G401 (cell line): Measurements from ENCODE around the gene LYL1. TPM values are rescaled to one million over a fixed set of nuclear protein-coding genes. Genes with fewer than 3 reads are reported as not detected.

ENCODE experiments used
- DNase-seq: peaks from one replicate; pipeline ENCODE4 v3.0.0-alpha.2; 2015; ENCODE audit warnings: low spot score
- in situ Hi-C: cut with HindIII; loops from 2 replicates; pipeline ENCODE4 v1.10.0; 2016; ENCODE audit warnings: low sequenced_read_pairs, mixed read lengths
- total RNA-seq: library from RNA; depleted of rRNA; stranded (reverse); fragments of >200 nt; shearing (Covaris generic); gene quantifications from 2 replicates; pipeline ENCODE4 v1.2.3, GENCODE V29; 2014

LYL1 gene
- total RNA-seq, 1 experiment from 2014 or later: not detected

GRCh38 chr19:13115936-13116281 lies 13.3 kb upstream of the LYL1 start:
- DNase-seq: no peak
- in situ Hi-C loops: no loop called here

GRCh38 chr19:13112555-13112954 lies 9.9 kb upstream of the LYL1 start:
- no peak for DNase-seq
- in situ Hi-C loops: no loop called here

DNA sequence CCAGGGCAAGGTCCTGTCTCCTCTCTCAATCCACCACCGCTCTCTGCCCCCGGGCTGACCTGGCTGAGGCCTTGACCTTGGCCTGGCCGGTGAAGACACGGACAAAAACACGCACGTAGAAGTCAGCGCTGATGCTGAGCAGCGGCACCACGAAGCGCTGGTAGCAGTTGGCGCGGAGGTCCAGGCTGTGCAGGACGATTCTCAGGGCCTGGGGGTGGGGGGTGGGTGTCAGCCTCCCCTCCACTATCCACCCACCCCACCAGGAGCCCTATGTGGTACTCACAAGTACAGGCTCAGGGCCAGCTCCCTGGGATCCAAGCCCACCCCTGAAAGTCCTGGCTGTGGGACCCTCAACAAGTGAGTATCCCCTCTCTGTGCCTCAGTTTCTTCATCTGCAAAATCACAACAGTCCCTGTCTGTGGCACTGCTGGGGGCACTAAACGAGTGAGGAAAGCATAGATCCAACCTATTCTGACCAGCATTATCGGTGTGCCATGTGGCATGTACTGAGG lies 7.5 kb upstream of the LYL1 start:
- no peak for DNase-seq

DNA sequence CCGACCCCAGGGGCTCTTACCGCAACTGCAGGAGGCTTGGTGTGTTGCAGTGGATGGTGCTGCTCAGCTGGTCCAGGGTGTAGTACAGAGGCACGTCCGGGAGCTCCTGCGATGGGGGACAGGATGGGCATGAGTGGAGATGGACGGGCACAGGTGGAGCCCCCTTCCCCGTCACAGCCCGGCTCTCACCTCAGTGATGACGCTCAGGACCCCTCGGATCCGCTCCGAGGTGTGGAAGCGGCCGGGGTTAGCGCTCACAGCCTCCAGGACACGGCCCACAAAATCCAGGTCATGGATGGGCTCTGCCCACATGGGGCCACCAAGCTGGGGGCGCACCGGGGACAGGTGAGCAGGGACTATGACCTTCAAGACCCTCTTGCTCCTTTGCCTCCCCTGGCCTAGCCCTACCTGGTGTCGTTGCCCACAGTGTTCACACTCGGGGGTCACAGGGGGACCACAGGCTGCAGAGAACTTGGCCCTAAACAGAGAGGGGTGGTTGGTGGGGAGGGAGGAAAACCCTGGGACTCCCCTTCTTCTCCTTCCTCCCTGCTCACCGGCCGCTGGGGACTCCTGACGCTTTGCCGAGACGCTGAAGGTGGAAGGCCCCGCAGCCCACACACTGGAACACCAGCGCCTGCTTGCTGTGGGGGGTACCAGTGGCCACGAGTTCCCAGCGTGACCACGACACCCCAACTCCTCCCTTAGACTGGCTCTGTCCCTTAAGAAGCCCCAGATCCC lies 6.9 kb upstream of the LYL1 start:
- in situ Hi-C loops: no loop called here
- DNase-seq: no peak

More for the DNA sequence above, 7.5 kb upstream of the LYL1 start:
- in situ Hi-C loops: no loop called here

DNA sequence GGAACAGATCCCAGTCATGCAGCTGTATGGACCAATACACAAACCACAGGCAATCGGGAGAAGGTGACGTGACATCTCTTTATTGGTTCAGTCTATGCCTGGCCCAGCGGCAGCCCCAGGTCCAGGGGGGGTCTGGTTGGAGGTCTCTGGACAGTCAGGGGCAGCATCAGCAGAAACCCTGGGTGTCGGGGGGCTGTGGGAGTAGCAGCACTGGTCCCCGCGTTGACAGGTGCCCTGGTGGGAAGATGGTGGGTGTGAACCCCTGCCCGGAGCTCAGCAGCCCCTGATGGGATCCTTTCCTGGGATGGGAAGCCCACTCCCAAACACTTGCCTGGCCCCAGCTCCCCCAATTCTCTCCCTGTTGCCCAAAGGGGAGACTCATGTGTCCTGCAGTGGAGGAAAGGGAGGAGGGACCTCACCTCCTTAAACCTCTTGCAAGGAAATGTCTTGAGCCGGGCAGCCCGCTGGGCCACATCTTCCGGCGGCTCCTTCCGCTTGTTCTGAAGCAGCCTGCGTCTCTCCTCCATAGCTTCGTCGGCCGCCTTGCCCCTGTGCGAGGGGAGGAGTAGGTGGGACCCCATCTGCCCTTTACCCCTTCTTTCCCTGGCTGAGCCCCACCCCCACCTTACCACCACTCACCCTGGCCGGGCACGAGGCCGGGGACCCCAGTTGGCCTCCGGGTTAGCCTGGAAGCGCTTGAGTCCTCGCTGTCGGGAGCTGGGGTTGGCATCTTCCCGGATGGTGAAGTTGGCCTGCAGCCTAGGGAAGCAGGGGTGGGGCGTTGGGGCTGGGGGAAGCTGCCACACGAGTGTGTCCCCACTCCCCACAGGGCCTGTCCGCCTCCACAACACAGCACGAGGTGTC lies 2.4 kb upstream of the LYL1 start:
- in situ Hi-C loops: no loop called here
- no peak for DNase-seq

DNA sequence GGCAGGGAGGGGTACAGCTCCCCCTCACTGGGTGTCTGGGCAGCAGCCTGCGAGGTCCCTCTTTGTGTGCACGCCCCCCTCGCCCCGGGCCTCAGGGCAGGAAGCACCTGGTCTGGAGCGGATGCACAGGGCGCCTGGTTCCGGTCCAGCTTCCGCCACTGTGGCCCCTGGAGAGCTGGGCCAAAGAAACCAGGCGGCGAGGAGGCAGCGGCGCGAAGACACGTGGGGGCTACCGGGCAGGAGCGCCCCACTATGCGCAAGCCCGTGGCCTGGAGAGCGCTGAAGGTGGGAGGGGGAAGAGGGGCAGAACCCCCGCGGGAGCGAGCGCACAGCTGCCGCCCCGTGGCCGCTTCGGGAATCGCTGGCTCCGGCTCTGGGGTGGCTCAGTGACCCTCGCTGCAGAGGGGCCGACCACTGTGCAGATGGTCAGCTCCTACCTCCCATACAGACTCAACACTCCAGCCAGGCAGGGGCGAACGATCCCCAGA lies 1.7 kb upstream of the LYL1 start:
- in situ Hi-C loops: no loop called here
- DNase-seq: no peak

DNA sequence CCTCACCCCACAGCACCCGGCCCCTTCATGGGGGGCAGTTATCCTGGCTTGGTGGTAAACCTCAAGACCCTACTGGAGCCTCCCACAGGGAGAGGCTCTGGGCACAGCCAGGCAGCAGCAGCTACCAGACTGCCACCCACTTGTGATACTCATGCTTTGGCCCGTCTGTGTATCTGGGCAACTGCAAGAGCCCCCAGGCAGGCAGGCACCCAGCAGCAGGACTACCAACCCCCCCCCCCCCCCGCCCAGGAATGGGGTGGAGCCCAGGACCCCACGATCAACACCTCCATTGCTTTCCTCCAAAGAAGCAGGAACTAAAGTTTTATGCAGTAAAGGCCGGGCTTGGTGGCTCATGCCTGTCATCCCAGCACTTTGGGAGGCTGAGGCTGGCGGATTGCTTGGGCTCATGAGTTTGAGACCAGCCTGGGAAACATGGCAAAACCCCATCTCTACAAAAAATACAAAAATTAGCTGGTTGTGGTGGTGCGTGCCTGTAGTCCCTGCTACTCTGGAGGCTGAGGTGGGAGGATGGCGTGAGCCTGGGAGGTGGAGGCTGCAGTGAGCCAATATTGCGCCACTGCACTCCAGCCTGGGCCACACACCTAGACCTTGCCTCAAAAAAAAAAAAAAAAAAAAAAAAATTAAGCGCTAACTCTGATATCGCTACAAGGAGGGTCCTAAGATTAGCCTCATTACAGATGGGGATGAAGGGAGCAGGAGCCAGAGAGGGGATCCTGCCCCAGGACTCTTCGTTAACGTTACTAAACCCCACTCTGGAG lies 1.1 kb upstream of the LYL1 start:
- DNase-seq: no peak

DNA sequence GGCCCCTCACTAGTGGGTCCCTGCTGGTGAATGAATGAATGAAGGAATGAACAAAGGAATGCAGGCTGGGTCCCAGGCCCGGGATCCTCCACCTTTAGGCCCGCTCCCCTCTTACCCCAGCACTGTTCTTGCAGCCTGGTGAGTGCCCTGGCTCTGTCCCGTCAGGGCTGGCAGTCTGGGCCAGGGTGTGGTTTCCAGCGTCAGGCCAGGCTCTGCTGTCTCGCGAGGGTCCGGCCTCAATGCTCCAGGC lies 317 bp downstream of the LYL1 start:
- in situ Hi-C loops: no loop called here
- DNase-seq: no peak

More for the DNA sequence above, 1.1 kb upstream of the LYL1 start:
- in situ Hi-C loops: no loop called here

DNA sequence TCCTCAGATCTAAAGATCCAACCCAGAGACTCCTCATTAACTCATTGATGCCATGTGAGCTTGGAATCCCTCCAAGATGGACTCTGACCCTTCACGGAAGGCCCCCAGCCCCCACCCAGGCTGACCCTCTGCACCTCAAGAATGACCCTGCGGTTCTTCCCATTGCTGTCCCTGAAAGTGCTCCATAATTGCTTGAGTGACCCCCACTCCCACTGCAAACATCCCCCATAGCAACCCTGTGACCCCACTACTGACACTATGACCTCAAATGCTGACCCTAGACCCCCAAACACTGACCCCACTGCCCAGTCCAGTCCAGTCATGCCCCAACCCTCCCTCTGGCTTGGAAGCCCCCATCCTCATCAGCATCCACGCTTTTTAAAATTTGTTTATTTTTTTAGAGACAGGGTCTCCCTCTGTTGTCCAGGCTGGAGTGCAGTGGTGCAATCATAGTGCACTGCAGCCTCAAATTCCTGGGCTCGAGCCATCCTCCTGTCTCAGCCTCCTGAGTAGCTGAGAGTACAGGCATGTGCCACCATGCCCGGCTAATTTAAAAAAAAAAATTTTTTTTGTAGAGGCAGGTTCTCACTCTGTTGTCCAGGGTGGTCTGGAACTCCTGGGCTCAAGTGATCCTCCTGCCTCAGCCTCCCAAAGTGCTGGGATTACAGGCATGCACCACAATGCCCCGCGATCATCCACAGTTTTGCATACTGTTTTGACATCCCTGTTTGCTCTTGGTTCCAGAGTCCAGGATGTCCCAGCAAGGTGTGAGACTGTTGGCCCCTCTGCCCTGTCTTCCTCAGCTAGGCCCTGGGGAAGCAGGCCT lies 855 bp downstream of the LYL1 start:
- in situ Hi-C loops: no loop called here
- no peak for DNase-seq

DNA sequence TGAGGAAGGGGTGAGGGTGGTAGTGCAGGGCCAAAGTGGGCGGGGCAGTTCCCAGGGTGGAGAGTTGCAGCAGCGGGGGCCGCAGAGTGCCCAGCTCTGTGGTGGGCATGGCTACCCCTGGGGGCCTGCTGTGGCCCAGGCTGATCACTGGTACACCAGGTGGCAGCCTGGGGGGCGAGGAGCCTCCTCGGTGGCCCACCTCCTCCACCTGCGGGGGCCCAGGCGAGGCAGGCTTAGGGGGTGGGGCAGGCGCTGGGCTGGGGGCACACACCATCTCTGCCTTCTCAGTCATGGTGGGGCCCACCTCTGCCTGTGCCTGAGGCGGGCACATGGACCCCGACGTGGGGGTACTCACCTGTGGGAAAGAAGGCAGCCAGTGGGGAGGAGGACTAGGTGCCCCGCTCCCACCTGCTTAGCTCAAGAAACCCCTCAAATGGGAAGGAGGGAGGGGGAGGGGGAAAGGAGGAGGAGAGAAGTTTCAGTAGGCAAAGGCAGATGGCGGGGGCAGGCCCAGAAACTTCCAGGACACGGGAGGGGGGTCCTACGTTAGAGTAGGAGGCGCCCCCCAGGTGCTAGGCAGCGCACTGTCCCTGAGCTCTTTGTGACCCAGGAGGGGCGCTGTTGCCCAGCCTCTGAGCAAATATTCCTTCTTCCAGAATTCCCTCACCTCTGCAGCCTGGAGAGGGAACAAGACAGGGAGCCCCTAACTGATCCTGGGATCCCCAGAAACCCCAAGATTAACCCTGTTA lies 1.6 kb downstream of the LYL1 start:
- in situ Hi-C loops: no loop called here

GRCh38 chr19:13100031-13100588 lies 2.5 kb downstream of the LYL1 start:
- DNase-seq: no peak
- in situ Hi-C loops: no loop called here

More for the DNA sequence above, 1.6 kb downstream of the LYL1 start:
- no peak for DNase-seq

- in situ Hi-C loops: no loop called here
- DNase-seq: no peak
These were observed 3.3 kb downstream of the LYL1 start for GRCh38 chr19:13099073-13099999.

DNA sequence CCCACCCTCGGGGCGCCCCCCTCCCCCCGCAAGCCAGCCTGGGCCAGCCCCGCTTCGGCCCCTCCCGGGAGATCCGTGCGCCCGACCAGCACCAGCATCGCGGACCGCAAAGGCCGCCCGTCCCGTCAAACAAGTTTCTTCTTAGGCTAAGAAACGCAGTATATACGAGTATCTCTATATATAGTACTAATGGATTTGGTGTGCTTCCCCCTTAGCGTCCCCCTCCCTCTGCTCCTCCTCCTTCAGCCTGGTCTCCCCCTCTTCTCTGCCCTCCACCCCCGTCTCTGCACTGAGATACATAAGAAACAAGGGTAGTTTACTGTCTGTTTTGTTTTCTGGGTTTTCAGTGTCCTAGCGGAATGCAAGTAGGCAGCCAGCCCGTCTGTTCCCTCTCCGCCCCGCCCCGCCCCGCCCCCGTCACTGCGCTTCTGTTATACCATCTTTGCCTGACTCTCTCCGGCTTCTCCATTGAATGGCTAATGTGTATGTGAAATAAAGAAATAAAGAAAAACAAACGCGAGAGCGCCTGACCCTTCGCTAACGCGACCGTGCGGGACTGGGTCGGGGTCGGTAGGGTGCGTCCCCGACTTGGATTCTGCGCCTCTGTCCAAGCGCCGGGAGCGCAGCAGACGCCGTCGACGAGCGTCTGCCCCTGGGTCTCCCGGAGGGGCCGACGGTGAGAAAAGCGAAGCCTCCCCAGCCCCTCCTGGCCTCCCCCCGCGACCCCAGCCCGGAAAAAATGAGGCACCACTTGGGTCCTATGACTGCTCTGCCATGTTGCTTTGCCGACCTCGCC lies 4.2 kb downstream of the LYL1 start:
- in situ Hi-C loops: no loop called here
- no peak for DNase-seq

DNA sequence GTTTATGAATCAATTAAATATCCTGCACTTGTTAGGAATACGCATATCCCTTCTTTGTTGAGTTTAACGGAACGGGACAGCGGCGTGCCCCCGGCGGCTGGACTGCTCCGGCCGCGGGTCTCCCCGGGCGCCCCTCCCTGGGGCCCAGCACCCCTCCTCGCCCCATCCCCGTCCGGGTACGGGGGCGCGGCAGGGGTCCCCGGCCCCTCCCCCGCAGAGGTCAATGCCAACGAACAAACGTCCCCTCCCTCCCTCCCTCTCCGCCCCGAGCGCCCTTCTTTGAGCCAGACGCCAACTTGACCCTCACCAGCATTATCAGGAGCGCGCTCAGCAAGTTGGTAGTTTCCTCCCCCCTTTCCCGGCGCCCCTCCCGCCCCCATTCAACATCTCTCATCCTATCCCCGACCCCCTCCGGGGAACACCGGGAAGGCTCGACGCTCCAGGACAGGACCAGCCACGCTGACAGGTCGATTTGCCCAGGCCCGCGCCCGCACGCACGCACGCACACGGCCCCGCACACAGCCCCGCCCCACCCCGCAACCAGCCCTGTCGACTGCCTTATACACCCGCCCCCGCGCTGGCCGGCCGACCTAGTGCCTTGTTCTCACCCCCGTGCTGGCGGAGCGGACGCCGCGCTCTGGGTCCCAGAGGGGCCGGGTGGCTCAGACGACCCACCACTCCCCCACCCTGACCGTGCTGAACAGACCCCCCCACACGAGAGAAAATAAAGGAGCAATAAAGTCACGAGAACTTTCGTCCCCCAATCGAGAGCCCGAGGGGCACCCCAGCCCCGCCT lies 5.0 kb downstream of the LYL1 start:
- DNase-seq: no peak
- in situ Hi-C loops: no loop called here

DNA sequence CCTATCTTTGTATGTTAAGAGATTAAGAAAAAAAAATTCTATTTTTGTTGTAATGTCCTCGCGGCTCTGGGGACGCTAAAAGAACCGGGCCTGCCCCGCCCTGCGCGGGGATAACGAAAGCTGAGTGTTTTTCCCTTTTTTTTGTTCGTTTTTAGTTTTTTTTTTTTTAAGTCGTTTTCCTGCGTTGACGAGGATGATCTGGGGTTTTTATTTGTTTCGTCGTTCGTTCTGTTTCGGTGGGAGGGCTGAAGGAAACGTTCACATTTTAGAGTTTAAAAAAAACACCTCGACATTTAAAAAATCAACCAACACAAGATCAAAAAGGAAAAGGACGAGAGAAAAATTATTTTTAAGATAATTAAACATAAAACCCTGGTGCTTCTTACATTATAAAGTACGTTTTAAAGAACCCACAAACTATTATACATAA lies 5.6 kb downstream of the LYL1 start:
- no peak for DNase-seq
- in situ Hi-C loops: no loop called here
